Keratinocyte (primary cell): ENCODE results near the gene TIMP2. TPM values are rescaled to one million over a fixed set of nuclear protein-coding genes. Genes with fewer than 3 reads are reported as not detected.

ENCODE experiments used
- DNase-seq: peaks from one replicate; pipeline ENCODE4 v3.0.0-alpha.2; 2011; ENCODE audit warnings: low read depth, missing footprints, low spot score
- FAIRE-seq: peaks from 2 replicates; lab custom pipeline; 2011; peaks lifted over from hg19 to GRCh38; lab: Jason Lieb, UNC
- H2AFZ ChIP-seq: 2 replicates; pipeline ENCODE4 v1.6.0; 2012; ENCODE audit warnings: low read length, control low read depth, inconsistent platforms; ENCODE audit not compliant: control insufficient read depth
- H3K27ac ChIP-seq: 2 replicates; pipeline ENCODE4 v1.5.1; 2011; ENCODE audit warnings: low read length; ENCODE audit not compliant: control insufficient read depth, insufficient read depth
- H3K27me3 ChIP-seq: 3 replicates; pipeline ENCODE4 v1.6.0; 2011; ENCODE audit warnings: low read length; ENCODE audit not compliant: control insufficient read depth, insufficient read depth; ENCODE audit errors: extremely low read depth
- H3K36me3 ChIP-seq, 2 experiments: 2 replicates in 1 of 2; 3 replicates in 1 of 2; pipeline ENCODE4 v1.5.1; 2011; ENCODE audit warnings: low read length in 2 of 2, mild to moderate bottlenecking in 1 of 2; ENCODE audit not compliant: control insufficient read depth in 2 of 2, insufficient read depth in 2 of 2; ENCODE audit errors: extremely low read depth in 1 of 2
- H3K4me1 ChIP-seq: 3 replicates; pipeline ENCODE4 v1.5.1; 2011; ENCODE audit warnings: low read length; ENCODE audit not compliant: control insufficient read depth, insufficient read depth; ENCODE audit errors: extremely low read depth
- H3K4me2 ChIP-seq: 3 replicates; pipeline ENCODE4 v1.6.0; 2011; ENCODE audit warnings: low read depth, low read length; ENCODE audit not compliant: control insufficient read depth, insufficient read depth; ENCODE audit errors: extremely low read depth
- H3K4me3 ChIP-seq, 3 experiments: fragments of 200-600 bp in 1 of 3; sonication (generic) in 1 of 3; 2 replicates in 2 of 3; 3 replicates in 1 of 3; pipeline ENCODE4 v1.5.1; 2011 to 2016; ENCODE audit warnings: low read length in 3 of 3, mild to moderate bottlenecking in 3 of 3, control low read depth in 2 of 3, inconsistent platforms in 1 of 3, low read depth in 1 of 3, mixed read lengths in 1 of 3, mixed run types in 1 of 3, moderate library complexity in 1 of 3; ENCODE audit not compliant: control insufficient read depth in 2 of 3, insufficient read depth in 2 of 3; ENCODE audit errors: extremely low read depth in 1 of 3
- H3K79me2 ChIP-seq: 2 replicates; pipeline ENCODE4 v1.6.0; 2012; ENCODE audit warnings: low read length; ENCODE audit not compliant: control insufficient read depth, insufficient read depth
- H3K9ac ChIP-seq: 3 replicates; pipeline ENCODE4 v1.6.0; 2011; ENCODE audit warnings: low read length; ENCODE audit not compliant: control insufficient read depth, insufficient read depth; ENCODE audit errors: extremely low read depth
- H3K9me1 ChIP-seq: 3 replicates; pipeline ENCODE4 v1.6.0; 2011; ENCODE audit warnings: low read length; ENCODE audit not compliant: control insufficient read depth, insufficient read depth; ENCODE audit errors: extremely low read depth
- H3K9me3 ChIP-seq: 2 replicates; pipeline ENCODE4 v1.5.1; 2012; ENCODE audit warnings: low read depth, low read length; ENCODE audit not compliant: control insufficient read depth
- H4K20me1 ChIP-seq: 3 replicates; pipeline ENCODE4 v1.6.0; 2011; ENCODE audit warnings: low read length; ENCODE audit not compliant: control insufficient read depth, insufficient read depth; ENCODE audit errors: extremely low read depth
- EZH2 ChIP-seq: IDR thresholded peaks from one replicate; pipeline ENCODE4 v1.6.1; 2012; ENCODE audit warnings: inconsistent platforms, mild to moderate bottlenecking, low read length, moderate library complexity
- dilution Hi-C: fragments of 300-500 bp; cut with MboI; formaldehyde crosslinking; loops from one replicate; pipeline ENCODE4 v1.7.0; 2020; ENCODE audit warnings: low sequenced_read_pairs; ENCODE audit not compliant: extremely low pct_ligation_motif_present
- polyA plus RNA-seq, 5 experiments: library from polyadenylated mRNA; depleted of rRNA in 3 of 5; stranded (reverse) in 3 of 5; stranded (forward) in 1 of 5; unstranded in 1 of 5; fragments of >200 nt; gene quantifications; 1 replicate in 1 of 5; 2 replicates in 3 of 5; 3 replicates in 1 of 5; pipeline versions ENCODE4 v1.2.1 to v1.2.3, GENCODE V29; 2011 to 2012; ENCODE audit warnings: missing spikeins in 2 of 5, low read depth in 1 of 5, low replicate concordance in 1 of 5
- TF ChIP-seq, protein P1 (sequence below), 3 experiments: IDR thresholded peaks in 1 of 3; conservative IDR thresholded peaks in 1 of 3; optimal IDR thresholded peaks in 1 of 3; 2 replicates in 2 of 3; 3 replicates in 1 of 3; pipeline versions ENCODE3 to v1.5.1; 2011; ENCODE audit warnings: low read length in 3 of 3, mild to moderate bottlenecking in 3 of 3, moderate library complexity in 2 of 3, control low read depth in 1 of 3, inconsistent platforms in 1 of 3; ENCODE audit not compliant: insufficient read depth in 2 of 3; ENCODE audit errors: extremely low read depth in 1 of 3

The TIMP2 gene
- polyA plus RNA-seq, 1 donor (not counting 4 experiments of a cell fraction or from before 2014, with no cell fraction given), result 1.2 TPM

DNA sequence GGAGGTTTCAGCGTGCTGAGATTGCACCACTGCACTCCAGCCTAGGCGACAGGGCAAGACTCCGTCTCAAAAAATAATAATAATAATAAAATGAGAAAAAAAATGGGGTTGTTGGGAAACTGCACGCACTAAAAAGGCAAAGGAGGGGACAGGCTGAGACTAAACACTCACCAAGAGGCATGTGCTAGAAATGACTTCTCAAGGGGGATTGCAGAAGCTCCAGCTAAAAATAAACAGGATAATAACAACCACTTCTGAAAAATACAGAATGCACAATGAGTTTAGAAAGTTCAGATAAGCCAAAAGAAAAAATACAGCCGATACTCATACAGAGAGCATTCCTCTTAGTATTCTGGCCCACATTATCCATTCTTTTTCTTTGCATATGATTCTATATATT lies 15.1 kb upstream of the TIMP2 start:
- no peak overlapping the region for H3K9ac ChIP-seq
- dilution Hi-C loops, result no loop called here

DNA sequence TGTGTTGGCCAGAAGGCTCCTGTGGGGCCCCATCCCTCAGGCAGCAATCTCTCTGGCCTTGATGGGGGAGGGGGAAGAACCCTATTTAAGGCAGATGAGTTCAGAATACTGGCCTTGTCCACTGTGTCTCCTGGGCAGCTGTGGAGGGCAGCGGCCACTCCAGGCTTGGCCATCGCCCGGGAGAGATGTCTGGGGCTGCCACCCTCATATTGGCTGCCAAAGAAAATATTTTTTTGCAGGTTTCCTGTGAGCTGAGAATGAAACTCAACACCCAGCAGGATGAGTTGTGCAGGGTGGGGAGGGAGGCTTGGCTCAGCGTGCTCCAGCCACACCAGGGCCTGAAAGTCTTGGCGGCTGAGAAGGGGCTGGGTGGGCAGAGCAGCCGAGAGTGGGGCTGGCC lies 14.4 kb upstream of the TIMP2 start:
- Histone ChIP-seq H2AFZ (no peak overlapping the region), H3K9ac (no peak overlapping the region), H3K4me2 (no peak overlapping the region), H3K4me3 (no peak overlapping the region), H3K9me1 (no peaks in the 10 kb centered on the region), H3K4me1 (no peaks in the 10 kb centered on the region), H4K20me1 (no peaks in the 10 kb centered on the region), H3K36me3 (no peaks in the 10 kb centered on the region), H3K27ac (no peak overlapping the region), H3K79me2 (no peaks in the 10 kb centered on the region), H3K27me3 (peaks cover 6% of the 10 kb centered on the region), H3K9me3 (no peaks in the 10 kb centered on the region)
- dilution Hi-C loops, result no loop called here
- TF ChIP-seq EZH2, result no peak
- TF ChIP-seq, protein P1, sequence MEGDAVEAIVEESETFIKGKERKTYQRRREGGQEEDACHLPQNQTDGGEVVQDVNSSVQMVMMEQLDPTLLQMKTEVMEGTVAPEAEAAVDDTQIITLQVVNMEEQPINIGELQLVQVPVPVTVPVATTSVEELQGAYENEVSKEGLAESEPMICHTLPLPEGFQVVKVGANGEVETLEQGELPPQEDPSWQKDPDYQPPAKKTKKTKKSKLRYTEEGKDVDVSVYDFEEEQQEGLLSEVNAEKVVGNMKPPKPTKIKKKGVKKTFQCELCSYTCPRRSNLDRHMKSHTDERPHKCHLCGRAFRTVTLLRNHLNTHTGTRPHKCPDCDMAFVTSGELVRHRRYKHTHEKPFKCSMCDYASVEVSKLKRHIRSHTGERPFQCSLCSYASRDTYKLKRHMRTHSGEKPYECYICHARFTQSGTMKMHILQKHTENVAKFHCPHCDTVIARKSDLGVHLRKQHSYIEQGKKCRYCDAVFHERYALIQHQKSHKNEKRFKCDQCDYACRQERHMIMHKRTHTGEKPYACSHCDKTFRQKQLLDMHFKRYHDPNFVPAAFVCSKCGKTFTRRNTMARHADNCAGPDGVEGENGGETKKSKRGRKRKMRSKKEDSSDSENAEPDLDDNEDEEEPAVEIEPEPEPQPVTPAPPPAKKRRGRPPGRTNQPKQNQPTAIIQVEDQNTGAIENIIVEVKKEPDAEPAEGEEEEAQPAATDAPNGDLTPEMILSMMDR (optimal IDR thresholded peaks at IDR 0.05 in 1 of 3, IDR thresholded peaks at IDR 0.05 in 1 of 3, conservative IDR thresholded peaks at IDR 0.05 in 1 of 3; ENCODE audit: extremely low read depth in 1 of 3, insufficient read depth in 2 of 3, low read length in 3 of 3), result no peak
- FAIRE-seq (no peak), DNase-seq (no peak)

More for the DNA sequence above, 15.1 kb upstream of the TIMP2 start:
- Histone ChIP-seq H4K20me1 (no peaks in the 10 kb centered on the region), H3K79me2 (no peaks in the 10 kb centered on the region), H3K4me2 (no peak overlapping the region), H3K4me3 (no peak overlapping the region), H3K9me1 (no peaks in the 10 kb centered on the region), H3K4me1 (no peaks in the 10 kb centered on the region), H3K27ac (no peak overlapping the region), H3K36me3 (no peaks in the 10 kb centered on the region), H3K27me3 (peaks cover 11% of the 10 kb centered on the region), H2AFZ (no peak overlapping the region), H3K9me3 (no peaks in the 10 kb centered on the region)
- FAIRE-seq, result no peak
- DNase-seq, result no peak
- TF ChIP-seq, protein P1 (optimal IDR thresholded peaks at IDR 0.05 in 1 of 3, IDR thresholded peaks at IDR 0.05 in 1 of 3, conservative IDR thresholded peaks at IDR 0.05 in 1 of 3; ENCODE audit: extremely low read depth in 1 of 3, insufficient read depth in 2 of 3, low read length in 3 of 3), result no peak
- TF ChIP-seq EZH2, result no peak
